Osteoblast (primary cell): ENCODE results near the gene CMTM7. TPM values are rescaled to one million over a fixed set of nuclear protein-coding genes. Genes with fewer than 3 reads are reported as not detected.

Source experiments
- total RNA-seq: library from RNA; depleted of rRNA; stranded (reverse); fragments of >200 nt; gene quantifications from 2 replicates; pipeline ENCODE4 v1.2.3, GENCODE V29; 2012

Gene CMTM7
- total RNA-seq, 1 donor = 7.2 TPM

Other genes with a start within 250 kb of the CMTM7 start
- 1.4 and 4.4 TPM in 2 replicates for gene CMTM8, start 153.2 kb upstream of the CMTM7 start, total RNA-seq
- 102 and 141 TPM in 2 replicates for gene CMTM6, start 111.0 kb downstream of the CMTM7 start, total RNA-seq
- gene DYNC1LI1, start 179.0 kb downstream of the CMTM7 start, total RNA-seq = 34.4 and 38.0 TPM in 2 replicates